A549 (cell line): ENCODE data around the gene BAZ1B. TPM values are rescaled to one million over a fixed set of nuclear protein-coding genes. Genes with fewer than 3 reads are reported as not detected.

Experiments
- ATAC-seq, 2 experiments: fragments of 200-7000 bp in 1 of 2; fragments of >200 bp in 1 of 2; cut with Nextera tagmentation in 1 of 2; cut with Tn5 transposase in 1 of 2; 3 replicates each; pipeline versions ENCODE4 v1.8.0 to v1.9.1; 2018 to 2020; ENCODE audit warnings: mild to moderate bottlenecking in 1 of 2, moderate library complexity in 1 of 2
- CTCF ChIA-PET: fragments of 300-600 bp; sonication (Branson Sonifier 250); formaldehyde crosslinking; extraction: SDS; loops from one replicate; lab custom pipeline; 2021; ENCODE audit warnings: antibody characterized with exemption, inconsistent platforms; lab: Yijun Ruan, JAX
- POLR2A ChIA-PET: fragments of 350-600 bp; formaldehyde crosslinking; extraction: SDS; loops from one replicate; lab custom pipeline; 2021; ENCODE audit warnings: antibody characterized with exemption, inconsistent platforms; lab: Yijun Ruan, JAX
- DNase-seq, 2 experiments: peaks; one replicate each; pipeline versions ENCODE4 v3.0.0 to v3.0.0-alpha.2; 2011 to 2016; ENCODE audit warnings: low read depth in 1 of 2, low spot score in 1 of 2
- FAIRE-seq: peaks from 2 replicates; lab custom pipeline; 2011; peaks lifted over from hg19 to GRCh38; lab: Jason Lieb, UNC
- H3K27ac ChIP-seq, 2 experiments: fragments of >200 bp; sonication (Bioruptor Twin); formaldehyde crosslinking; 3 replicates each; pipeline ENCODE4 v1.5.1; 2016 to 2017
- H3K4me1 ChIP-seq: fragments of >200 bp; sonication (Bioruptor Twin); formaldehyde crosslinking; 3 replicates; pipeline ENCODE4 v1.6.1; 2016
- H3K4me2 ChIP-seq: fragments of >200 bp; sonication (Bioruptor Twin); formaldehyde crosslinking; 3 replicates; pipeline ENCODE4 v1.6.1; 2016
- H3K4me3 ChIP-seq: fragments of >200 bp; sonication (Bioruptor Twin); formaldehyde crosslinking; 3 replicates; pipeline ENCODE4 v1.5.1; 2016
- H3K9me3 ChIP-seq: fragments of >200 bp; sonication (Bioruptor Twin); formaldehyde crosslinking; 3 replicates; pipeline ENCODE4 v1.6.1; 2016
- ATOH8 ChIP-seq: fragments of 250-450 bp; sonication (Bioruptor Pico); IDR thresholded peaks from 2 replicates; pipeline ENCODE4 v1.5.0; 2020; ENCODE audit warnings: low read depth, mild to moderate bottlenecking, moderate library complexity
- CHD2 ChIP-seq: fragments of 150-350 bp; IDR thresholded peaks from 2 replicates; pipeline ENCODE4 v1.6.1; 2014; ENCODE audit warnings: low read length; ENCODE audit not compliant: partially characterized antibody
- CTCF ChIP-seq: fragments of >200 bp; sonication (Bioruptor Twin); formaldehyde crosslinking; IDR thresholded peaks from 3 replicates; pipeline ENCODE4 v1.5.1; 2016
- E2F6 ChIP-seq: IDR thresholded peaks from 2 replicates; pipeline ENCODE4 v1.6.1; 2012; ENCODE audit warnings: low read depth, borderline replicate concordance
- EHMT2 ChIP-seq: fragments of 200-600 bp; sonication (generic); IDR thresholded peaks from 2 replicates; pipeline ENCODE4 v1.6.1; 2016; ENCODE audit warnings: antibody characterized with exemption, low read depth, mild to moderate bottlenecking, moderate library complexity
- FOSB ChIP-seq: fragments of 250-450 bp; sonication (Bioruptor Pico); IDR thresholded peaks from 2 replicates; pipeline ENCODE4 v1.5.0; 2020; ENCODE audit warnings: mild to moderate bottlenecking, moderate library complexity
- GATA3 ChIP-seq: IDR thresholded peaks from 2 replicates; pipeline ENCODE4 v1.6.1; 2012; ENCODE audit warnings: borderline replicate concordance
- HEYL ChIP-seq: fragments of 250-450 bp; sonication (Bioruptor Pico); IDR thresholded peaks from 2 replicates; pipeline ENCODE4 v1.8.0; 2021; ENCODE audit warnings: mild to moderate bottlenecking, moderate library complexity
- HOXA7 ChIP-seq: fragments of 250-450 bp; sonication (Bioruptor Pico); IDR thresholded peaks from 2 replicates; pipeline ENCODE4 v1.5.0; 2020; ENCODE audit warnings: mild to moderate bottlenecking, moderate library complexity
- KDM5A ChIP-seq: fragments of 200-600 bp; sonication (generic); IDR thresholded peaks from 2 replicates; pipeline ENCODE4 v1.6.1; 2016; ENCODE audit warnings: antibody characterized with exemption, mild to moderate bottlenecking
- MYC ChIP-seq: IDR thresholded peaks from 2 replicates; pipeline ENCODE4 v1.6.1; 2012; ENCODE audit warnings: mild to moderate bottlenecking, inconsistent platforms, low read length, improper control_type of control experiment, borderline replicate concordance
- NPAS2 ChIP-seq: fragments of 250-450 bp; sonication (Bioruptor Pico); IDR thresholded peaks from 2 replicates; pipeline ENCODE4 v1.8.0; 2022; ENCODE audit warnings: mild to moderate bottlenecking, moderate library complexity, borderline replicate concordance
- PBX3 ChIP-seq: IDR thresholded peaks from 2 replicates; pipeline ENCODE4 v1.6.1; 2012
- RAD21 ChIP-seq, 2 experiments: fragments of >200 bp in 1 of 2; sonication (Bioruptor Twin) in 1 of 2; formaldehyde crosslinking in 1 of 2; IDR thresholded peaks in 1 of 2; conservative IDR thresholded peaks in 1 of 2; 2 replicates in 1 of 2; 3 replicates in 1 of 2; pipeline ENCODE4 v1.6.1; 2012 to 2018; ENCODE audit warnings: inconsistent platforms in 1 of 2
- RFX5 ChIP-seq: fragments of 450-650 bp; IDR thresholded peaks from 2 replicates; pipeline ENCODE4 v1.7.1; 2014; ENCODE audit warnings: antibody characterized with exemption, mild to moderate bottlenecking, moderate library complexity
- RNF2 ChIP-seq: fragments of 200-600 bp; sonication (generic); IDR thresholded peaks from 2 replicates; pipeline ENCODE4 v1.6.1; 2016; ENCODE audit warnings: low read depth, mild to moderate bottlenecking, antibody characterized with exemption, moderate library complexity, borderline replicate concordance
- SMC3 ChIP-seq: fragments of >200 bp; sonication (Bioruptor Twin); formaldehyde crosslinking; IDR thresholded peaks from 3 replicates; pipeline ENCODE4 v1.6.1; 2018; ENCODE audit warnings: inconsistent platforms
- TFCP2L1 ChIP-seq: fragments of 250-450 bp; sonication (Bioruptor Pico); IDR thresholded peaks from 2 replicates; pipeline ENCODE4 v1.5.0; 2021; ENCODE audit warnings: mild to moderate bottlenecking
- ZC3H11A ChIP-seq: fragments of 450-650 bp; IDR thresholded peaks from 2 replicates; pipeline ENCODE4 v1.6.1; 2014; ENCODE audit warnings: antibody characterized with exemption, mild to moderate bottlenecking
- WGBS: methylation state at CpG from one replicate; pipeline ENCODE4 v1.1.6; 2017; ENCODE audit errors: missing lambda C conversion rate; 5-methylcytosine and 5-hydroxymethylcytosine counted together
- polyA plus RNA-seq, 4 experiments: library from polyadenylated mRNA; depleted of rRNA in 3 of 4; stranded (reverse); fragments of >200 nt; fragmentation: RNase III in 1 of 4; extraction: RNeasy Plus Mini Kit Qiagen cat#74134 plus additional on column Dnase treatment in 1 of 4; gene quantifications; 2 replicates in 3 of 4; 3 replicates in 1 of 4; pipeline ENCODE4 v1.2.3, GENCODE V29; 2011 to 2017

Gene BAZ1B
- polyA plus RNA-seq, 2 of the 4 experiments (the other 2 are of a cell fraction) = 54.8 to 66.8 TPM

DNA sequence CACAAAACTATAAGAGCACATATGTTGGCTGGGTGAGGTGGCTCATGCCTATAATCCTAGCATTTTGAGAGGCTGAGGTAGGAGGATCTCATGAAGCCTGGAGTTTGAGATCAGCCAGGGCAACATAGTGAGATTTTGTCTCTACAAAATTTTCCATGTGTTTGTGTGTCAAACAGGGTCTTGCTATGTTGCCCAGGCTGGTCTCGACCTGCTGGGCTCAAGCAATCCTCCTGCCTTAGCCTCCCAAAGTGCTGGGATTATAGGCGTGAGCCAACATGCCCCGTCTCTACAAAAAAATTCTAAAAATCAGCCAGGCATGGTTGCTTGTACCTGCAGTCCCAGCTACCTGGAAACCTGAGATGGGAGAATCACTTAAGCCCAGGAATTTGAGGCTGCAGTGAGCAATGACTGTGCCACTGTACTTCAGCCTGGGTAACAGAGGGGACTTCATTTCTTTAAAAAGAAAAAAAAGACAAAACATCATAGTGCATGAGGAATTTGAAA, 60.3 kb downstream of the BAZ1B start (continued):
- TF ChIP-seq ATOH8 = no peak
- no peak for TF ChIP-seq GATA3

GRCh38 chr7:73454424-73454823, 67.7 kb downstream of the BAZ1B start:
- Histone ChIP-seq H3K4me2 (no peak overlapping the region), H3K9me3 (no peaks in the 10 kb centered on the region), H3K4me3 (no peak overlapping the region), H3K4me1 (no peaks in the 10 kb centered on the region), H3K27ac (no peak overlapping the region)
- CTCF ChIA-PET = interaction anchor here (1.4 to 6.4 kb wide), 3 partner anchors 11 to 130 kb away, joined by 3 to 70 read pairs (median 57); no protein-coding TSS in a partner anchor
- ATAC-seq = no peak
- FAIRE-seq = no peak
- TF ChIP-seq CHD2 = no peak
- no peak for DNase-seq
- 87% methylated on average over 3 of the region's 3 CpGs for WGBS
- POLR2A ChIA-PET = no interaction called here

- Histone ChIP-seq H3K27ac (no peak overlapping the region), H3K4me2 (no peak overlapping the region), H3K4me1 (no peaks in the 10 kb centered on the region), H3K4me3 (no peak overlapping the region)
- POLR2A ChIA-PET = interaction anchor here (0.7 kb wide), 1 partner anchor 136 kb away, joined by 3 read pairs; no protein-coding TSS in a partner anchor
- FAIRE-seq (no peak), DNase-seq (no peak), ATAC-seq (peak in 1 of 2 experiments; percentile 27; a peak in 2 of 6 replicates)
- CTCF ChIA-PET = interaction anchor here (1.1 to 6.4 kb wide), 12 partner anchors 10 to 285 kb away, joined by 3 to 70 read pairs (median 10); partner anchors contain the start of gene ABHD11
- 41% methylated on average over 2 of the region's 2 CpGs for WGBS
- TF ChIP-seq CTCF (no peak), KDM5A (no peak), FOSB (CRISPR knock-in tag) (no peak), E2F6 (no peak), PBX3 (no peak), RAD21 (conservative IDR thresholded peaks at IDR 0.05 in 1 of 2, IDR thresholded peaks at IDR 0.05 in 1 of 2) (no peak), RFX5 (no peak), ZC3H11A (no peak), HOXA7 (CRISPR knock-in tag) (no peak), MYC (no peak), TFCP2L1 (no peak), HEYL (CRISPR knock-in tag) (no peak), EHMT2 (no peak), RNF2 (no peak), NPAS2 (CRISPR knock-in tag) (no peak), SMC3 (no peak)
- TF ChIP-seq, all 56 proteins: peak for 0
- no peaks in the 10 kb centered on the region for H3K9me3 ChIP-seq
Measured at GRCh38 chr7:73452999-73453635, 69.0 kb downstream of the BAZ1B start.
